HepG2 (cell line): ENCODE results near the gene CACNA2D3. TPM values are rescaled to one million over a fixed set of nuclear protein-coding genes. Genes with fewer than 3 reads are reported as not detected.

ENCODE experiments used
- ATAC-seq: fragments of 200-7000 bp; cut with Tn5 transposase; 3 replicates; pipeline ENCODE4 v1.9.1; 2020; ENCODE audit warnings: mild to moderate bottlenecking, moderate library complexity
- BruUV-seq: library from RNA; stranded (reverse); fragments of 400-500 nt; replicated peaks from 2 replicates; lab custom pipeline; 2021; lab: Mats Ljungman, UMichigan
- CTCF ChIA-PET: fragments of 300-600 bp; formaldehyde crosslinking; extraction: SDS; loops from one replicate; lab custom pipeline; 2021; ENCODE audit warnings: low total read pairs, inconsistent platforms, low intra/inter-chr PET ratio; lab: Yijun Ruan, JAX
- POLR2A ChIA-PET: fragments of 350-600 bp; sonication (Branson Sonifier 250); formaldehyde crosslinking; loops from one replicate; lab custom pipeline; 2020; ENCODE audit warnings: antibody characterized with exemption, inconsistent platforms; lab: Yijun Ruan, JAX
- DNase-seq: peaks from one replicate; pipeline ENCODE4 v3.0.0-alpha.2; 2015; ENCODE audit warnings: low spot score
- FAIRE-seq: peaks from 3 replicates; lab custom pipeline; 2011; peaks lifted over from hg19 to GRCh38; lab: Jason Lieb, UNC
- H2AFZ ChIP-seq: one replicate; pipeline ENCODE4 v1.6.1; 2011; ENCODE audit warnings: low read length, inconsistent platforms
- H3K27ac ChIP-seq: fragments of 300-600 bp; 3 replicates; pipeline ENCODE4 v1.8.0; 2011; ENCODE audit warnings: mixed run types, mild to moderate bottlenecking, mixed read lengths, low read length, inconsistent platforms; ENCODE audit not compliant: insufficient read depth; ENCODE audit errors: extremely low read length
- H3K27me3 ChIP-seq, 2 experiments: fragments of 200-600 bp in 1 of 2; 2 replicates in 1 of 2; 3 replicates in 1 of 2; pipeline versions ENCODE4 v1.6.0 to v1.8.0; 2011; ENCODE audit warnings: low read length in 2 of 2, mild to moderate bottlenecking in 2 of 2, moderate library complexity in 2 of 2, inconsistent platforms in 1 of 2; ENCODE audit not compliant: insufficient read depth in 2 of 2, control insufficient read depth in 1 of 2
- H3K36me3 ChIP-seq, 2 experiments: fragments of 200-600 bp in 1 of 2; replicated peaks in 1 of 2; 2 replicates in 1 of 2; 3 replicates in 1 of 2; pipeline versions ENCODE4 v1.5.1 to v1.8.0; 2011; ENCODE audit warnings: low read length in 2 of 2, inconsistent platforms in 1 of 2; ENCODE audit not compliant: insufficient read depth in 2 of 2, control insufficient read depth in 1 of 2
- H3K4me1 ChIP-seq: 2 replicates; pipeline ENCODE4 v1.5.1; 2012; ENCODE audit warnings: low read length, inconsistent platforms; ENCODE audit not compliant: insufficient read depth
- H3K4me2 ChIP-seq: 2 replicates; pipeline ENCODE4 v1.6.0; 2011; ENCODE audit warnings: low read depth, low read length, inconsistent platforms
- H3K4me3 ChIP-seq, 3 experiments: fragments of 200-600 bp in 1 of 3; sonication (generic), shearing (Covaris generic) in 1 of 3; replicated peaks in 1 of 3; 2 replicates each; pipeline ENCODE4 v1.5.1; 2011 to 2016; ENCODE audit warnings: low read length in 3 of 3, inconsistent platforms in 2 of 3, low read depth in 2 of 3, mild to moderate bottlenecking in 2 of 3, control low read depth in 1 of 3, mixed read lengths in 1 of 3; ENCODE audit not compliant: insufficient read depth in 1 of 3
- H3K79me2 ChIP-seq: one replicate; pipeline ENCODE4 v1.6.1; 2011; ENCODE audit warnings: low read length, inconsistent platforms; ENCODE audit not compliant: insufficient read depth
- H3K9ac ChIP-seq: 2 replicates; pipeline ENCODE4 v1.6.0; 2011; ENCODE audit warnings: mild to moderate bottlenecking, low read depth, low read length, inconsistent platforms; ENCODE audit not compliant: insufficient read depth
- H3K9me3 ChIP-seq: 2 replicates; pipeline ENCODE4 v1.5.1; 2012; ENCODE audit warnings: mild to moderate bottlenecking, low read length
- H4K20me1 ChIP-seq: 2 replicates; pipeline ENCODE4 v1.6.0; 2011; ENCODE audit warnings: inconsistent platforms, mild to moderate bottlenecking, low read length, moderate library complexity; ENCODE audit not compliant: insufficient read depth
- ATF7 ChIP-seq, 2 experiments: fragments of 450-650 bp in 1 of 2; sonication (generic) in 1 of 2; formaldehyde crosslinking in 1 of 2; IDR thresholded peaks; 2 replicates each; pipeline versions ENCODE4 v1.4.0 to v1.6.1; 2016 to 2020; ENCODE audit warnings: antibody characterized with exemption in 1 of 2, mild to moderate bottlenecking in 1 of 2, missing genetic modification reagents in 1 of 2
- ATM ChIP-seq: fragments of 450-650 bp; IDR thresholded peaks from 2 replicates; pipeline ENCODE4 v1.7.1; 2017; ENCODE audit warnings: mild to moderate bottlenecking, borderline replicate concordance
- FOXK2 ChIP-seq: fragments of 450-650 bp; IDR thresholded peaks from 2 replicates; pipeline ENCODE4 v1.6.1; 2016
- IRX3 ChIP-seq: sonication (generic); formaldehyde crosslinking; IDR thresholded peaks from 2 replicates; pipeline ENCODE4 v1.8.1; 2023; ENCODE audit warnings: mild to moderate bottlenecking, low read depth, missing genetic modification reagents, borderline replicate concordance
- KDM6A ChIP-seq: IDR thresholded peaks from 2 replicates; pipeline ENCODE4 v1.6.1; 2016; ENCODE audit warnings: low read depth
- PHF21A ChIP-seq: sonication (generic); formaldehyde crosslinking; IDR thresholded peaks from 2 replicates; pipeline ENCODE4 v1.5.0; 2020; ENCODE audit warnings: mild to moderate bottlenecking, missing genetic modification reagents
- RBFOX2 ChIP-seq: fragments of 200-400 bp; formaldehyde crosslinking; IDR thresholded peaks from 2 replicates; pipeline ENCODE4 v1.6.1; 2017; ENCODE audit warnings: low read depth, mild to moderate bottlenecking, low read length
- RELA ChIP-seq: sonication (generic); formaldehyde crosslinking; IDR thresholded peaks from 2 replicates; pipeline ENCODE4 v1.4.0; 2020; ENCODE audit warnings: missing genetic modification reagents
- RNF2 ChIP-seq: fragments of 450-650 bp; conservative IDR thresholded peaks from 2 replicates; pipeline ENCODE4 v1.6.1; 2016; ENCODE audit warnings: low read depth
- SRSF4 ChIP-seq: fragments of 200-400 bp; formaldehyde crosslinking; IDR thresholded peaks from one replicate; pipeline ENCODE4 v1.6.1; 2018; ENCODE audit warnings: mild to moderate bottlenecking, low read depth, low read length, moderate library complexity; ENCODE audit not compliant: poor library complexity, severe bottlenecking
- TBX2 ChIP-seq: sonication (generic); formaldehyde crosslinking; IDR thresholded peaks from 2 replicates; pipeline ENCODE4 v1.5.0; 2020; ENCODE audit warnings: missing genetic modification reagents, mild to moderate bottlenecking, borderline replicate concordance
- TOPORS ChIP-seq: sonication (generic); formaldehyde crosslinking; IDR thresholded peaks from 2 replicates; pipeline ENCODE4 v1.8.0; 2023; ENCODE audit warnings: mild to moderate bottlenecking, missing genetic modification reagents
- ZNF224 ChIP-seq: sonication (generic); formaldehyde crosslinking; IDR thresholded peaks from 2 replicates; pipeline ENCODE4 v1.5.0; 2020; ENCODE audit warnings: mild to moderate bottlenecking, missing genetic modification reagents
- ZNF274 ChIP-seq: sonication (generic); formaldehyde crosslinking; IDR thresholded peaks from 2 replicates; pipeline ENCODE4 v1.5.1; 2020; ENCODE audit warnings: mild to moderate bottlenecking, missing genetic modification reagents
- ZNF44 ChIP-seq: sonication (generic); formaldehyde crosslinking; IDR thresholded peaks from 2 replicates; pipeline ENCODE4 v1.5.1; 2020; ENCODE audit warnings: mild to moderate bottlenecking, missing genetic modification reagents
- ZNF577 ChIP-seq: sonication (generic); formaldehyde crosslinking; IDR thresholded peaks from 2 replicates; pipeline ENCODE4 v1.4.0; 2020; ENCODE audit warnings: mild to moderate bottlenecking, low read depth, missing genetic modification reagents, borderline replicate concordance
- ZNF713 ChIP-seq: sonication (generic); formaldehyde crosslinking; IDR thresholded peaks from 2 replicates; pipeline ENCODE4 v1.4.0; 2020; ENCODE audit warnings: mild to moderate bottlenecking, missing genetic modification reagents
- WGBS: methylation state at CpG from one replicate; pipeline ENCODE4 v1.1.6; 2017; ENCODE audit warnings: low lambda C conversion rate; 5-methylcytosine and 5-hydroxymethylcytosine counted together
- in situ Hi-C: cut with HindIII; loops from 2 replicates; pipeline ENCODE4 v1.10.0; 2017; ENCODE audit warnings: low pct_unique_long_range_greater_than_20kb; ENCODE audit not compliant: extremely low pct_ligation_motif_present
- intact Hi-C: fragments of 100-400 bp; cut with micrococcal nuclease; formaldehyde crosslinking; loops from one replicate; pipeline ENCODE4 v1.10.0; 2022; ENCODE audit not compliant: unreplicated experiment
- polyA plus RNA-seq, 8 experiments: library from polyadenylated mRNA; depleted of rRNA in 3 of 8; stranded (reverse) in 7 of 8; unstranded in 1 of 8; fragments of >200 nt; fragmentation: Illumina TruSeq in 4 of 8; extraction: Trizol in 4 of 8; gene quantifications; 2 replicates each; pipeline versions ENCODE4 v1.2.1 to v1.2.3, GENCODE V29; 2011 to 2016; ENCODE audit warnings: low read depth in 4 of 8, missing spikeins in 1 of 8, mixed read lengths in 1 of 8; ENCODE audit not compliant: insufficient read depth in 1 of 8
- total RNA-seq, 5 experiments: library from RNA; depleted of rRNA; stranded (reverse); fragments of >200 nt; fragmentation: Illumina TruSeq; extraction: Trizol; gene quantifications; 2 replicates each; pipeline ENCODE4 v1.2.3, GENCODE V29; 2016; ENCODE audit warnings: low read depth in 1 of 5
- TF ChIP-seq, protein P1 (sequence below): sonication (generic); formaldehyde crosslinking; IDR thresholded peaks from 2 replicates; pipeline ENCODE4 v1.8.0; 2022; ENCODE audit warnings: mild to moderate bottlenecking, missing genetic modification reagents, moderate library complexity
- TF ChIP-seq, protein P2 (sequence below): sonication (generic); formaldehyde crosslinking; IDR thresholded peaks from 2 replicates; pipeline ENCODE4 v1.4.0; 2020; ENCODE audit warnings: mild to moderate bottlenecking, missing genetic modification reagents
- TF ChIP-seq, protein P3 (sequence below): sonication (generic); formaldehyde crosslinking; IDR thresholded peaks from 2 replicates; pipeline ENCODE4 v1.4.0; 2020; ENCODE audit warnings: low read depth, mild to moderate bottlenecking, missing genetic modification reagents

The CACNA2D3 gene
- total and polyA plus RNA-seq, 2 of the 13 experiments (the other 11 are each of a cell fraction or from before 2014, with no cell fraction given): not detected

DNA sequence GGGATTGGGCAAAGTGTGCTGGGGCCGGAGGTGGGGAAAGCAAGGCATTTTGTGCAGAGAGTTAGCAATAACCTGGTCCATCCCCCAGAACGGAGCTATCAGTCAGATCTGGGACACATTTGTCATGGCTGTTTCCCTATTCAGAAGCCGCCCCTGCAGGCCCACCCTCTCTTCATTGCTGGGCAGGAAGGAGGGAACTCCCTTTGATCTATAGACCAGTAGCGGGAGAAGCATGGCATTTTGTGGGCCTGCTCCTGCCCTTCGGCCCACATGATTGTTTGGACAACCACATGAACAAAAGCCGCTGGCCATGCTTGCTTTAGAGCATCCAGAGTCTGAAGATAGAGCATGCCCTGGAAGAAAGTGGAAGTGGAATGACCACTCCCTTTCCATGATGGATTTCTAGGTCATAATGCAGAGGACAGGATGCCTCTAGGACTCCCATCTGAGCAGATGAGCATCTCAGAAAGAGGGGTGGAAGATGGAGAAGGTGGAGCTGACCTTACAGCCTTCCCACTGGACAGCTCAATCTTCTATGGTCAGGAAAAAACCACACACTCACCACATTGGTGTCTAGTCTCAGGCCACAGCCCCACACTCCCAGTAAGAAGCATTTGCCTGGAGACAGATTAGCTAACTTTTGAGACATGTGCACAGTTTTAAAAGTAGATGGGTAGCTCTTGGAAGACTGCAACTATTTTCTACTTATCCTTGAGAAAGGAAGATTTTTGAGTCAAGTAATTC is 817.4 kb downstream of the CACNA2D3 start:
- peaks cover 0 to 12% of the 10 kb centered on the region in 2 experiments; a peak in 1 of 5 replicates for H3K27me3 ChIP-seq

DNA sequence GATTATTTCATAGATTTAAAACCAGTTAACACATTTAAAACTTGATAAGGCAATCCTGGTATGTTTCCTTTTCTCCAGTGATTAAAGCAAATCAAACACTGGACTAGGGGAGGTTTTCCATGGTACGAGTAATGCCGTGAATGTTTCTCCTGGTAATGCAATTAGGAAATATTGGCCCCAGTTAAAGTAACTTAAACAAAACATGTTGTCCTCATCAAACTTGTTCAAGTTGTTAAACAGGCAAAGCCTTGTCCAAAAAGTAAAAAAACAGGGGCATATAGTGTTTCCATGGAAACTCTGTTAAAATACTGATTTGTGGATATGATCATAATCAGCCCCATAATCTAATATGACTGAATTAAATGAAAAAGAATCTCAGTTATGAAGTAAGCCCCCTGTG is 818.6 kb downstream of the CACNA2D3 start:
- Histone ChIP-seq H3K9ac (no peak overlapping the region), H3K9me3 (no peaks in the 10 kb centered on the region), H3K79me2 (no peaks in the 10 kb centered on the region), H3K4me1 (no peaks in the 10 kb centered on the region), H3K27ac (no peak overlapping the region), H3K4me2 (no peak overlapping the region), H2AFZ (no peak overlapping the region), H3K27me3 (peaks cover 0 to 12% of the 10 kb centered on the region in 2 experiments; a peak in 1 of 5 replicates), H4K20me1 (no peaks in the 10 kb centered on the region), H3K36me3 (no peaks in the 10 kb centered on the region; a peak in 1 of 5 replicates), H3K4me3 (no peak overlapping the region)
- intact Hi-C loops: no loop called here
- no peak for FAIRE-seq
- no peak for DNase-seq
- 7% methylated on average over 2 of the region's 2 CpGs for WGBS
- in situ Hi-C loops: no loop called here
- ChIA-PET CTCF (no interaction called here), POLR2A (no interaction called here)
- BruUV-seq: no TSS peak
- ATAC-seq: no peak
- no peak for TF ChIP-seq KDM6A (CRISPR knock-in tag)
- TF ChIP-seq, protein P1, sequence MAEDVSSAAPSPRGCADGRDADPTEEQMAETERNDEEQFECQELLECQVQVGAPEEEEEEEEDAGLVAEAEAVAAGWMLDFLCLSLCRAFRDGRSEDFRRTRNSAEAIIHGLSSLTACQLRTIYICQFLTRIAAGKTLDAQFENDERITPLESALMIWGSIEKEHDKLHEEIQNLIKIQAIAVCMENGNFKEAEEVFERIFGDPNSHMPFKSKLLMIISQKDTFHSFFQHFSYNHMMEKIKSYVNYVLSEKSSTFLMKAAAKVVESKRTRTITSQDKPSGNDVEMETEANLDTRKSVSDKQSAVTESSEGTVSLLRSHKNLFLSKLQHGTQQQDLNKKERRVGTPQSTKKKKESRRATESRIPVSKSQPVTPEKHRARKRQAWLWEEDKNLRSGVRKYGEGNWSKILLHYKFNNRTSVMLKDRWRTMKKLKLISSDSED (CRISPR knock-in tag): no peak
- TF ChIP-seq TBX2 (CRISPR knock-in tag): no peak
- TF ChIP-seq, protein P2, sequence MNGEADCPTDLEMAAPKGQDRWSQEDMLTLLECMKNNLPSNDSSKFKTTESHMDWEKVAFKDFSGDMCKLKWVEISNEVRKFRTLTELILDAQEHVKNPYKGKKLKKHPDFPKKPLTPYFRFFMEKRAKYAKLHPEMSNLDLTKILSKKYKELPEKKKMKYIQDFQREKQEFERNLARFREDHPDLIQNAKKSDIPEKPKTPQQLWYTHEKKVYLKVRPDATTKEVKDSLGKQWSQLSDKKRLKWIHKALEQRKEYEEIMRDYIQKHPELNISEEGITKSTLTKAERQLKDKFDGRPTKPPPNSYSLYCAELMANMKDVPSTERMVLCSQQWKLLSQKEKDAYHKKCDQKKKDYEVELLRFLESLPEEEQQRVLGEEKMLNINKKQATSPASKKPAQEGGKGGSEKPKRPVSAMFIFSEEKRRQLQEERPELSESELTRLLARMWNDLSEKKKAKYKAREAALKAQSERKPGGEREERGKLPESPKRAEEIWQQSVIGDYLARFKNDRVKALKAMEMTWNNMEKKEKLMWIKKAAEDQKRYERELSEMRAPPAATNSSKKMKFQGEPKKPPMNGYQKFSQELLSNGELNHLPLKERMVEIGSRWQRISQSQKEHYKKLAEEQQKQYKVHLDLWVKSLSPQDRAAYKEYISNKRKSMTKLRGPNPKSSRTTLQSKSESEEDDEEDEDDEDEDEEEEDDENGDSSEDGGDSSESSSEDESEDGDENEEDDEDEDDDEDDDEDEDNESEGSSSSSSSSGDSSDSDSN (CRISPR knock-in tag): no peak
- no peak for TF ChIP-seq ZNF224 (CRISPR knock-in tag)
- no peak for TF ChIP-seq ATF7 (IDR thresholded peaks at IDR 0.05)
- no peak for TF ChIP-seq ATF7 (CRISPR knock-in tag; IDR thresholded peaks at IDR 0.05)
- no peak for TF ChIP-seq PHF21A (CRISPR knock-in tag)
- TF ChIP-seq IRX3: no peak
- TF ChIP-seq RBFOX2: no peak

More for the DNA sequence above, 817.4 kb downstream of the CACNA2D3 start:
- Histone ChIP-seq H3K4me2 (no peak overlapping the region), H3K4me3 (no peak overlapping the region), H3K9me3 (no peaks in the 10 kb centered on the region), H3K36me3 (no peaks in the 10 kb centered on the region), H3K4me1 (no peaks in the 10 kb centered on the region), H3K79me2 (no peaks in the 10 kb centered on the region), H4K20me1 (no peaks in the 10 kb centered on the region), H3K9ac (no peak overlapping the region), H3K27ac (no peak overlapping the region), H2AFZ (no peak overlapping the region)
- in situ Hi-C loops (no loop called here), intact Hi-C loops (no loop called here)
- ChIA-PET POLR2A (no interaction called here), CTCF (no interaction called here)
- no peak for FAIRE-seq
- ATAC-seq: no peak
- TF ChIP-seq ZNF577 (CRISPR knock-in tag) (no peak), FOXK2 (no peak), ATM (no peak), TOPORS (CRISPR knock-in tag) (no peak), RELA (CRISPR knock-in tag) (no peak), RNF2 (no peak), ZNF713 (CRISPR knock-in tag) (no peak), ZNF274 (no peak), SRSF4 (no peak), ZNF44 (CRISPR knock-in tag) (no peak)
- TF ChIP-seq, protein P3, sequence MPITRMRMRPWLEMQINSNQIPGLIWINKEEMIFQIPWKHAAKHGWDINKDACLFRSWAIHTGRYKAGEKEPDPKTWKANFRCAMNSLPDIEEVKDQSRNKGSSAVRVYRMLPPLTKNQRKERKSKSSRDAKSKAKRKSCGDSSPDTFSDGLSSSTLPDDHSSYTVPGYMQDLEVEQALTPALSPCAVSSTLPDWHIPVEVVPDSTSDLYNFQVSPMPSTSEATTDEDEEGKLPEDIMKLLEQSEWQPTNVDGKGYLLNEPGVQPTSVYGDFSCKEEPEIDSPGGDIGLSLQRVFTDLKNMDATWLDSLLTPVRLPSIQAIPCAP: no peak
- 0% methylated on average over 6 of the region's 6 CpGs for WGBS
- BruUV-seq: no TSS peak
- DNase-seq: no peak
